Fibroblast of lung (primary cell): ENCODE results near the gene MSH3.

Experiments used
- EZH2 ChIP-seq: IDR thresholded peaks from 2 replicates; pipeline ENCODE4 v1.5.1; 2012; ENCODE audit warnings: low read length, control low read depth, mild to moderate bottlenecking; ENCODE audit errors: missing control alignments
- TF ChIP-seq, protein P1 (sequence below), 2 donors: IDR thresholded peaks in 1 of 2; conservative IDR thresholded peaks in 1 of 2; 1 replicate in 1 of 2; 2 replicates in 1 of 2; pipeline ENCODE4 v1.5.1; 2011 to 2012; ENCODE audit warnings: low read length in 2 of 2, control low read depth in 1 of 2, inconsistent platforms in 1 of 2, low read depth in 1 of 2, mild to moderate bottlenecking in 1 of 2

- TF ChIP-seq, protein P1, sequence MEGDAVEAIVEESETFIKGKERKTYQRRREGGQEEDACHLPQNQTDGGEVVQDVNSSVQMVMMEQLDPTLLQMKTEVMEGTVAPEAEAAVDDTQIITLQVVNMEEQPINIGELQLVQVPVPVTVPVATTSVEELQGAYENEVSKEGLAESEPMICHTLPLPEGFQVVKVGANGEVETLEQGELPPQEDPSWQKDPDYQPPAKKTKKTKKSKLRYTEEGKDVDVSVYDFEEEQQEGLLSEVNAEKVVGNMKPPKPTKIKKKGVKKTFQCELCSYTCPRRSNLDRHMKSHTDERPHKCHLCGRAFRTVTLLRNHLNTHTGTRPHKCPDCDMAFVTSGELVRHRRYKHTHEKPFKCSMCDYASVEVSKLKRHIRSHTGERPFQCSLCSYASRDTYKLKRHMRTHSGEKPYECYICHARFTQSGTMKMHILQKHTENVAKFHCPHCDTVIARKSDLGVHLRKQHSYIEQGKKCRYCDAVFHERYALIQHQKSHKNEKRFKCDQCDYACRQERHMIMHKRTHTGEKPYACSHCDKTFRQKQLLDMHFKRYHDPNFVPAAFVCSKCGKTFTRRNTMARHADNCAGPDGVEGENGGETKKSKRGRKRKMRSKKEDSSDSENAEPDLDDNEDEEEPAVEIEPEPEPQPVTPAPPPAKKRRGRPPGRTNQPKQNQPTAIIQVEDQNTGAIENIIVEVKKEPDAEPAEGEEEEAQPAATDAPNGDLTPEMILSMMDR (conservative IDR thresholded peaks at IDR 0.05 in 1 of 2, IDR thresholded peaks at IDR 0.05 in 1 of 2; ENCODE audit: low read depth in 1 of 2, low read length in 2 of 2): no peak
- no peak for TF ChIP-seq EZH2
Observed at GRCh38 chr5:80793354-80793753, 138.9 kb downstream of the MSH3 start.
